HUES48 (cell line): Measurements from ENCODE around the gene KIF6.

Experiments used
- H3K27ac ChIP-seq: one replicate; pipeline ENCODE4 v1.7.0; 2013; ENCODE audit warnings: low read depth, low read length, inconsistent platforms
- H3K27me3 ChIP-seq: 2 replicates; pipeline ENCODE4 v1.6.1; 2013; ENCODE audit warnings: mild to moderate bottlenecking, low read length; ENCODE audit not compliant: control insufficient read depth, insufficient read depth
- H3K36me3 ChIP-seq: 2 replicates; pipeline ENCODE4 v1.6.1; 2013; ENCODE audit warnings: low read length; ENCODE audit not compliant: control insufficient read depth, insufficient read depth
- H3K4me1 ChIP-seq: 2 replicates; pipeline ENCODE4 v1.6.1; 2013; ENCODE audit warnings: mild to moderate bottlenecking, low read length; ENCODE audit not compliant: control insufficient read depth, insufficient read depth
- H3K4me3 ChIP-seq: 2 replicates; pipeline ENCODE4 v1.5.1; 2013; ENCODE audit warnings: mild to moderate bottlenecking, low read depth, low read length
- H3K9ac ChIP-seq: 2 replicates; pipeline ENCODE4 v1.6.1; 2013; ENCODE audit warnings: mild to moderate bottlenecking, low read depth, low read length, moderate library complexity
- H3K9me3 ChIP-seq: 2 replicates; pipeline ENCODE4 v1.6.1; 2013; ENCODE audit warnings: low read length; ENCODE audit not compliant: control insufficient read depth, insufficient read depth

KIF6 gene

GRCh38 chr6:39400026-39400425 lies 325.2 kb downstream of the KIF6 start:
- Histone ChIP-seq H3K27ac (no peak overlapping the region), H3K4me1 (no peaks in the 10 kb centered on the region; the same call in 1 of the 2 replicates), H3K36me3 (no peaks in the 10 kb centered on the region), H3K9me3 (no peaks in the 10 kb centered on the region), H3K9ac (no peak overlapping the region), H3K4me3 (no peak overlapping the region), H3K27me3 (no peaks in the 10 kb centered on the region)

- Histone ChIP-seq H3K27me3 (no peaks in the 10 kb centered on the region), H3K36me3 (no peaks in the 10 kb centered on the region), H3K9me3 (no peaks in the 10 kb centered on the region), H3K27ac (no peak overlapping the region), H3K9ac (no peak overlapping the region), H3K4me3 (no peak overlapping the region), H3K4me1 (no peaks in the 10 kb centered on the region; the same call in 1 of the 2 replicates)
These were observed 328.4 kb downstream of the KIF6 start for GRCh38 chr6:39396854-39397253.

- Histone ChIP-seq H3K36me3 (no peaks in the 10 kb centered on the region), H3K9ac (no peak overlapping the region), H3K4me3 (no peak overlapping the region), H3K9me3 (no peaks in the 10 kb centered on the region), H3K4me1 (no peaks in the 10 kb centered on the region; the same call in 1 of the 2 replicates), H3K27me3 (no peaks in the 10 kb centered on the region), H3K27ac (no peak overlapping the region)
These were observed 332.1 kb downstream of the KIF6 start for GRCh38 chr6:39393075-39393474.

GRCh38 chr6:39391182-39391581 lies 334.0 kb downstream of the KIF6 start:
- no peaks in the 10 kb centered on the region for H3K36me3 ChIP-seq
- no peaks in the 10 kb centered on the region for H3K27me3 ChIP-seq
- no peaks in the 10 kb centered on the region for H3K9me3 ChIP-seq
- no peak overlapping the region for H3K9ac ChIP-seq
- H3K4me3 ChIP-seq: no peak overlapping the region
- H3K4me1 ChIP-seq: no peaks in the 10 kb centered on the region; the same call in 1 of the 2 replicates
- H3K27ac ChIP-seq: no peak overlapping the region

- no peaks in the 10 kb centered on the region for H3K4me1 ChIP-seq
- no peaks in the 10 kb centered on the region for H3K36me3 ChIP-seq
- no peak overlapping the region for H3K27ac ChIP-seq
- no peaks in the 10 kb centered on the region for H3K27me3 ChIP-seq
- no peak overlapping the region for H3K4me3 ChIP-seq
- no peaks in the 10 kb centered on the region for H3K9me3 ChIP-seq
- no peak overlapping the region for H3K9ac ChIP-seq
These were observed 335.8 kb downstream of the KIF6 start for GRCh38 chr6:39389484-39389767.

- H3K9me3 ChIP-seq: no peaks in the 10 kb centered on the region
- no peaks in the 10 kb centered on the region for H3K36me3 ChIP-seq
- no peaks in the 10 kb centered on the region for H3K27me3 ChIP-seq
- no peak overlapping the region for H3K9ac ChIP-seq
- H3K27ac ChIP-seq: no peak overlapping the region
- H3K4me3 ChIP-seq: no peak overlapping the region
- no peaks in the 10 kb centered on the region for H3K4me1 ChIP-seq
These were observed 336.4 kb downstream of the KIF6 start for GRCh38 chr6:39388606-39389483.

GRCh38 chr6:39387785-39388184 lies 337.4 kb downstream of the KIF6 start:
- H3K27me3 ChIP-seq: no peaks in the 10 kb centered on the region
- H3K27ac ChIP-seq: no peak overlapping the region
- H3K4me3 ChIP-seq: no peak overlapping the region
- H3K4me1 ChIP-seq: no peaks in the 10 kb centered on the region
- H3K9me3 ChIP-seq: no peaks in the 10 kb centered on the region
- no peaks in the 10 kb centered on the region for H3K36me3 ChIP-seq
- H3K9ac ChIP-seq: no peak overlapping the region

GRCh38 chr6:39386487-39386886 lies 338.7 kb downstream of the KIF6 start:
- Histone ChIP-seq H3K4me3 (no peak overlapping the region), H3K27ac (no peak overlapping the region), H3K9ac (no peak overlapping the region), H3K36me3 (no peaks in the 10 kb centered on the region), H3K27me3 (no peaks in the 10 kb centered on the region), H3K9me3 (no peaks in the 10 kb centered on the region), H3K4me1 (no peaks in the 10 kb centered on the region)

GRCh38 chr6:39381550-39382140 lies 343.6 kb downstream of the KIF6 start:
- H3K4me1 ChIP-seq: no peaks in the 10 kb centered on the region
- no peaks in the 10 kb centered on the region for H3K9me3 ChIP-seq
- H3K36me3 ChIP-seq: no peaks in the 10 kb centered on the region
- no peak overlapping the region for H3K4me3 ChIP-seq
- H3K9ac ChIP-seq: no peak overlapping the region
- H3K27ac ChIP-seq: no peak overlapping the region
- H3K27me3 ChIP-seq: no peaks in the 10 kb centered on the region

GRCh38 chr6:39380837-39381549 lies 344.2 kb downstream of the KIF6 start:
- Histone ChIP-seq H3K27me3 (no peaks in the 10 kb centered on the region), H3K36me3 (no peaks in the 10 kb centered on the region), H3K4me3 (no peak overlapping the region), H3K4me1 (no peaks in the 10 kb centered on the region), H3K27ac (no peak overlapping the region), H3K9ac (no peak overlapping the region), H3K9me3 (no peaks in the 10 kb centered on the region)

- Histone ChIP-seq H3K9ac (no peak overlapping the region), H3K36me3 (no peaks in the 10 kb centered on the region), H3K27me3 (no peaks in the 10 kb centered on the region), H3K9me3 (no peaks in the 10 kb centered on the region), H3K27ac (no peak overlapping the region), H3K4me1 (no peaks in the 10 kb centered on the region), H3K4me3 (no peak overlapping the region)
These were observed 346.2 kb downstream of the KIF6 start for GRCh38 chr6:39378960-39379425.
